ENCODE data around the gene SMARCA5. TPM values are rescaled to one million over a fixed set of nuclear protein-coding genes. Genes with fewer than 3 reads are reported as not detected.

The SMARCA5 gene
- total RNA-seq, 2 experiments from 2014 or later, result 64.2 to 64.4 TPM

DNA sequence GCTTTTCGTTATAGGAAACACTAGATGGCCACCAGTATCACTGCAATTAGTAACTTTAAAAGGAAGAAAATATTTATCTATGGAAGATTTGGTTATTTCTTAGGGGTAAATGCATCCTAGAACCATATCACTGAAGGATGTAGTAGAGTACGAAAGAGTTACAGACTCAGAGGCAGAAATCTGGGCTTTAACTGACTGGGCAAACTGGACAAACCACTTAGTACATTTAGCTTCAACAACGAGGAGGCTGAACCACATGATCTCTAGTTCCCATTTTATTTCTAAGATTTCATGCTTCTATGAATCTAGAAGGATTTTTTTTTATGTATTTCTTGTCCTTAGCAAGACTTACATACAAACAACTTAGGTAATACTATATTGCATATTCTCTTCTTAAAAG is 93.0 kb downstream of the SMARCA5 start:
- Mint-ChIP-seq H3K27me3 (peaks cover 5% of the 10 kb centered on the region), H3K27ac (no peak overlapping the region), H3K4me3 (no peak overlapping the region), H3K4me1 (ENCODE audit: low read depth) (no peaks in the 10 kb centered on the region), H3K9me3 (no peaks in the 10 kb centered on the region), H3K36me3 (ENCODE audit: low read depth) (no peaks in the 10 kb centered on the region)
- Histone ChIP-seq H3K9me3 (ENCODE audit: control insufficient read depth in 1 of 2, insufficient read depth in 1 of 2, low read length in 2 of 2) (peaks cover 0 to 11% of the 10 kb centered on the region in 2 experiments), H3K36me3 (ENCODE audit: insufficient read depth, low read length) (no peaks in the 10 kb centered on the region), H3K27me3 (ENCODE audit: control insufficient read depth in 1 of 2, insufficient read depth in 2 of 2, low read length in 2 of 2) (no peaks in the 10 kb centered on the region), H3K4me3 (ENCODE audit: low read length) (no peak overlapping the region), H3K4me1 (ENCODE audit: insufficient read depth, low read length) (no peaks in the 10 kb centered on the region), H3K27ac (ENCODE audit: low read depth in 1 of 2, low read length in 2 of 2) (no peak overlapping the region)
- ATAC-seq (ENCODE audit: poor library complexity) (no peak), DNase-seq (no peak)
- CTCF ChIA-PET, result no interaction called here
- TF ChIP-seq, protein P1, sequence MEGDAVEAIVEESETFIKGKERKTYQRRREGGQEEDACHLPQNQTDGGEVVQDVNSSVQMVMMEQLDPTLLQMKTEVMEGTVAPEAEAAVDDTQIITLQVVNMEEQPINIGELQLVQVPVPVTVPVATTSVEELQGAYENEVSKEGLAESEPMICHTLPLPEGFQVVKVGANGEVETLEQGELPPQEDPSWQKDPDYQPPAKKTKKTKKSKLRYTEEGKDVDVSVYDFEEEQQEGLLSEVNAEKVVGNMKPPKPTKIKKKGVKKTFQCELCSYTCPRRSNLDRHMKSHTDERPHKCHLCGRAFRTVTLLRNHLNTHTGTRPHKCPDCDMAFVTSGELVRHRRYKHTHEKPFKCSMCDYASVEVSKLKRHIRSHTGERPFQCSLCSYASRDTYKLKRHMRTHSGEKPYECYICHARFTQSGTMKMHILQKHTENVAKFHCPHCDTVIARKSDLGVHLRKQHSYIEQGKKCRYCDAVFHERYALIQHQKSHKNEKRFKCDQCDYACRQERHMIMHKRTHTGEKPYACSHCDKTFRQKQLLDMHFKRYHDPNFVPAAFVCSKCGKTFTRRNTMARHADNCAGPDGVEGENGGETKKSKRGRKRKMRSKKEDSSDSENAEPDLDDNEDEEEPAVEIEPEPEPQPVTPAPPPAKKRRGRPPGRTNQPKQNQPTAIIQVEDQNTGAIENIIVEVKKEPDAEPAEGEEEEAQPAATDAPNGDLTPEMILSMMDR (IDR thresholded peaks at IDR 0.05), result no peak
- intact Hi-C loops (cut with DNase I, micrococcal nuclease), result no loop called here
- POLR2A ChIA-PET, result no interaction called here

Other genes starting within 250 kb of the SMARCA5 start
- gene GAB1, start 176.8 kb upstream of the SMARCA5 start, total RNA-seq, result under 1 TPM; 0.27 to 0.64 TPM
- gene FREM3, start 187.0 kb downstream of the SMARCA5 start, total RNA-seq, result not detected